Measurements from ENCODE around the gene TLE3.

TLE3 gene

GRCh38 chr15:70127288-70127746, 29.6 kb upstream of the TLE3 start:
- TF ChIP-seq CTCF (conservative IDR thresholded peaks at IDR 0.05; ENCODE audit: low read depth): no peak
- no peak overlapping the region for H3K27ac ChIP-seq
- no peak for DNase-seq (ENCODE audit: low spot score)
- ChIA-PET POLR2A (ENCODE audit: low non-redundant PET) (no interaction called here), CTCF (no interaction called here)

GRCh38 chr15:70126362-70126761, 28.6 kb upstream of the TLE3 start:
- POLR2A ChIA-PET (ENCODE audit: low non-redundant PET): no interaction called here
- CTCF ChIA-PET: interaction anchor here (0.6 kb wide), 1 partner anchor 384 kb away, joined by 3 read pairs; no protein-coding TSS in a partner anchor
- DNase-seq (ENCODE audit: low spot score): no peak
- no peak for TF ChIP-seq CTCF (conservative IDR thresholded peaks at IDR 0.05; ENCODE audit: low read depth)
- no peak overlapping the region for H3K27ac ChIP-seq

GRCh38 chr15:70125605-70126004, 27.9 kb upstream of the TLE3 start:
- DNase-seq (ENCODE audit: low spot score): no peak
- CTCF ChIA-PET: interaction anchor here (0.6 kb wide), 1 partner anchor 23 kb away, joined by 3 read pairs; no protein-coding TSS in a partner anchor
- H3K27ac ChIP-seq: no peak overlapping the region
- POLR2A ChIA-PET (ENCODE audit: low non-redundant PET): no interaction called here
- no peak for TF ChIP-seq CTCF (conservative IDR thresholded peaks at IDR 0.05; ENCODE audit: low read depth)

GRCh38 chr15:70121624-70122302, 24.0 kb upstream of the TLE3 start:
- CTCF ChIA-PET: interaction anchor here (0.6 to 0.7 kb wide), 3 partner anchors 121 to 280 kb away, joined by 3 to 4 read pairs (median 3); no protein-coding TSS in a partner anchor
- POLR2A ChIA-PET (ENCODE audit: low non-redundant PET): no interaction called here
- peak; percentile 55 for DNase-seq (ENCODE audit: low spot score)
- TF ChIP-seq CTCF (conservative IDR thresholded peaks at IDR 0.05; ENCODE audit: low read depth): no peak
- H3K27ac ChIP-seq: peak overlapping the region; percentile 66

- ChIA-PET CTCF (interaction anchor here (0.6 to 0.7 kb wide), 3 partner anchors 122 to 281 kb away, joined by 3 to 4 read pairs (median 3); no protein-coding TSS in a partner anchor), POLR2A (ENCODE audit: low non-redundant PET) (no interaction called here)
- DNase-seq (ENCODE audit: low spot score): no peak
- TF ChIP-seq CTCF (conservative IDR thresholded peaks at IDR 0.05; ENCODE audit: low read depth): no peak
- peak overlapping the region; percentile 66 for H3K27ac ChIP-seq
These were observed 23.4 kb upstream of the TLE3 start for GRCh38 chr15:70120958-70121623.

- CTCF ChIA-PET: no interaction called here
- TF ChIP-seq CTCF (conservative IDR thresholded peaks at IDR 0.05; ENCODE audit: low read depth): no peak
- H3K27ac ChIP-seq: no peak overlapping the region
- POLR2A ChIA-PET (ENCODE audit: low non-redundant PET): no interaction called here
- DNase-seq (ENCODE audit: low spot score): no peak
These were observed 22.3 kb upstream of the TLE3 start for GRCh38 chr15:70119911-70120508.

Measured in RWPE1 (cell line).